ENCODE measurements around the gene LTO1. TPM values are rescaled to one million over a fixed set of nuclear protein-coding genes. Genes with fewer than 3 reads are reported as not detected.
"Not testable (repeated sequence)": the region's sequence is repeated elsewhere in the genome, so short reads cannot be mapped to it uniquely, and the experiment has no call there.

The LTO1 gene
- total RNA-seq, 4 donors from 2014 or later = 4.1 to 30.7 (median 17.4) TPM

DNA sequence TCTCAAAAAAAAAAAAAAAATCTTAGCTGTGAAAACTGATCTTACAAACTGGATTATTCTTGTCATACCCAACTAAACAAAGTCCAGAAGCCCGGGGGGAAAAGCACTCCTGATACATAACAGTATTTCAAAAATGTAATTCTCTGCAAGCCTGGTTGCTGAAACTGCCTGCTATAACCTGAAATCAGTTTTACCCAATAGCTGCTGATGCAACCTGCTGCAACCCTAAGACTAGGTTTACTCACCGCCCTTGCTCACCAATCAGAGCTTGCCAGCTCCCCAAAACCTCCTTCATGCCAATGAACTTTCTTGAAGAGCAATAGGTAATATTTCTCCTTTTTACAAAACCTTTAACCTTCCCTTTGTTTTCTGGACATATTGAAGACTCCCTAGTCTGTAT, 16.3 kb upstream of the LTO1 start:
- H3K4me3 ChIP-seq = no peak overlapping the region
- no peaks in the 10 kb centered on the region for H3K4me1 ChIP-seq
- intact Hi-C loops (cut with DNase I; ENCODE audit: low total_unique reads) = no loop called here
- no peaks in the 10 kb centered on the region for H3K9me3 ChIP-seq
- no peak for DNase-seq
- no peak overlapping the region for H3K27ac ChIP-seq
- H3K27me3 ChIP-seq = peaks cover 0 to 3% of the 10 kb centered on the region in 2 donors
- H3K36me3 ChIP-seq = no peaks in the 10 kb centered on the region
- TF ChIP-seq, protein P1, sequence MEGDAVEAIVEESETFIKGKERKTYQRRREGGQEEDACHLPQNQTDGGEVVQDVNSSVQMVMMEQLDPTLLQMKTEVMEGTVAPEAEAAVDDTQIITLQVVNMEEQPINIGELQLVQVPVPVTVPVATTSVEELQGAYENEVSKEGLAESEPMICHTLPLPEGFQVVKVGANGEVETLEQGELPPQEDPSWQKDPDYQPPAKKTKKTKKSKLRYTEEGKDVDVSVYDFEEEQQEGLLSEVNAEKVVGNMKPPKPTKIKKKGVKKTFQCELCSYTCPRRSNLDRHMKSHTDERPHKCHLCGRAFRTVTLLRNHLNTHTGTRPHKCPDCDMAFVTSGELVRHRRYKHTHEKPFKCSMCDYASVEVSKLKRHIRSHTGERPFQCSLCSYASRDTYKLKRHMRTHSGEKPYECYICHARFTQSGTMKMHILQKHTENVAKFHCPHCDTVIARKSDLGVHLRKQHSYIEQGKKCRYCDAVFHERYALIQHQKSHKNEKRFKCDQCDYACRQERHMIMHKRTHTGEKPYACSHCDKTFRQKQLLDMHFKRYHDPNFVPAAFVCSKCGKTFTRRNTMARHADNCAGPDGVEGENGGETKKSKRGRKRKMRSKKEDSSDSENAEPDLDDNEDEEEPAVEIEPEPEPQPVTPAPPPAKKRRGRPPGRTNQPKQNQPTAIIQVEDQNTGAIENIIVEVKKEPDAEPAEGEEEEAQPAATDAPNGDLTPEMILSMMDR (IDR thresholded peaks at IDR 0.05) = no peak
- no peak for TF ChIP-seq POLR2A (IDR thresholded peaks at IDR 0.05)

DNA sequence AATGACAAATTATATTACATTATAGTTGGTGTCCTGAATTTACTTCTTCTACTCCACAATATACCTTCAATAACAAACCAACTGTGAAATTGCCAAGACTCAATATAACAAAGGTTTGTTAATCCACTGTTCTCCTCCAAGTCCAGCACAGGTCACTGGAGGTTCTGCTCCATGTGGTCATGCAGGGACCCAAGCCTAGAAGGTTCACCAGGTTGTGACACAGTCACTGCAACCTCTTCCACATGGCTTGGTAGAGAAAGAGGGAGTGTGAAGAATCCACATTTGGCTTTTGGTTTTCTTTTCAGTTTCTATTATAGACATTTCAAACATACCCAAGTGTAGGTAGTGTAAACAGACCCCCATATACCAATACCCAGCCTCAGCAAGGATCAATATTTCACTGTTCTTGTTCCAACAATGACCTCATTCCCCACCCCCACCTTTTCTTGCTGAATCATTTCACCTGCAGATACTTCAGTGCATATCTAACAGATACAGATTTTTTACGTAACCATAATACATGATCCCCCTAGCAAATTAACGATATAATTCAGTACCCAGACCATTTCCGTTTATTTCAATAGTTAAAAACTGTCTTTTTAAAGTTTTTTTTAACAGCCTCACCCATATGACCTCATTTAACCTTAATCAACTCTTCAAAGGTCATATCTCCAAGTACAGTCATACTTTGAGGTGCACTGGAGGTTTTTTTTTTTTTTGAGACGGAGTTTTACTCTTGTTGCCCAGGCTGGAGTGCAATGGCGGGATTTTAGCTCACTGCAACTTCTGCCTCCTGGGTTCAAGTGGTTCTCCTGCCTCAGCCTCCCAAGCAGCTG, 14.5 kb upstream of the LTO1 start:
- Histone ChIP-seq H3K4me3 (no peak overlapping the region), H3K27me3 (peaks cover 0 to 3% of the 10 kb centered on the region in 2 donors), H3K4me1 (no peaks in the 10 kb centered on the region), H3K9me3 (no peaks in the 10 kb centered on the region), H3K36me3 (no peaks in the 10 kb centered on the region), H3K27ac (no peak overlapping the region)
- TF ChIP-seq POLR2A (IDR thresholded peaks at IDR 0.05) = no peak
- DNase-seq = no peak
- intact Hi-C loops (cut with DNase I; ENCODE audit: low total_unique reads) = no loop called here

DNA sequence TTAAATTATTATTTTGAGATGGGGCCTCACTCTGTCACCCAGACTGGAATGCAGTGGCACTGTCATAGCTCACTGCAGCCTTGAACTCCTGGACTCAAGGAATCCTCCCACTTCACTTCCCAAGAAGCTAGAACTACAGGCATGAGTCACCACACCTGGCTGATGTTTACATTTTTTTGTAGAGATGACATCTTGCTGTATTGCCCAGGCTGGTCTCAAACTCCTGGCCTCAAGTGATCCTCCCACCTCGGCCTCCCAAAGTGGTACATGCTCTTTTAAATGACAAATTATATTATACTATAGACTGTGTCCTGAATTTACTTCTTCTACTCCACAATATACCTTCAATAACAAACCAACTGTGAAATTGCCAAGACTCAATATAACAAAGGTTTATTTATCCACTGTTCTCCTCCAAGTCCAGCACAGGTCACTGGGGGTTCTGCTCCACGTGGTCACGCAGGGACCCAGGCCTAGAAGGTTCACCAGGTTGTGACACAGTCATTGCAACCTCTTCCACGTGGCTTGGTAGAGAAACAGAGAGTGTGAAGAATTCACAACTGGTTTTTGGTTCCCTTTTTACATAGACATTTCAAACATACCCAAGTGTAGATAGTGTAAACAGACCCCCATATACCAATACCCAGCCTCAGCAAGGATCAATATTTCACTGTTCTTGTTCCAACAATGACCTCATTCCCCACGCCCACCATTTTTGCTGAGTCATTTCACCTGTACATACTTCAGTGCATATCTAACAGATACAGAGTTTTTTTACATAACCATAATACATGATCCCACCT, 13.0 kb upstream of the LTO1 start:
- intact Hi-C loops (cut with DNase I; ENCODE audit: low total_unique reads); H3K9me3 ChIP-seq; H3K36me3 ChIP-seq; DNase-seq; H3K27me3 ChIP-seq; H3K27ac ChIP-seq; H3K4me1 ChIP-seq; H3K4me3 ChIP-seq: not testable (repeated sequence)

DNA sequence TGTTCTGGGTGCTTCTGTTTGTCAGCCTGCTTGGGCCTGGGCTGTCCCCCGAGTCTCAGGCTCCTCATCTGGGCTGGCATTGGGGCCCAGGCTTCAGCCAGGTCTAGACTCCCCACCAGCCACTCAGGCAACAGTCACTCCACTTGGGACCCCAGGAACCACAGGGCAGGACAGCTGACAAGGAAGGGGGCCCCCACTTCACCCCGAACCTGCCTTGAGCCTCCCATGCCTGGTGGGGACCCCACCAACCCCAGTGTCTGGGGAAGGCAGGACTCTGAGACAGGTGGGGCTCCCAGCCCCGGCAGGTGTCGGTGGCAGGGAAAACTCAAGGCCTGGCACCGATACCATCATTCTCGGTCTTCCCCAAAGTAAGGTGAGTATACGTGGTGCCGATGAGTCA, 11.7 kb upstream of the LTO1 start:
- Histone ChIP-seq H3K4me3 (no peak overlapping the region), H3K9me3 (no peaks in the 10 kb centered on the region), H3K27me3 (peaks cover 0 to 3% of the 10 kb centered on the region in 2 donors), H3K27ac (no peak overlapping the region), H3K36me3 (no peaks in the 10 kb centered on the region), H3K4me1 (no peaks in the 10 kb centered on the region)
- no peak for TF ChIP-seq POLR2A (IDR thresholded peaks at IDR 0.05)
- TF ChIP-seq, protein P1 (IDR thresholded peaks at IDR 0.05) = no peak
- intact Hi-C loops (cut with DNase I; ENCODE audit: low total_unique reads) = no loop called here
- DNase-seq = no peak

DNA sequence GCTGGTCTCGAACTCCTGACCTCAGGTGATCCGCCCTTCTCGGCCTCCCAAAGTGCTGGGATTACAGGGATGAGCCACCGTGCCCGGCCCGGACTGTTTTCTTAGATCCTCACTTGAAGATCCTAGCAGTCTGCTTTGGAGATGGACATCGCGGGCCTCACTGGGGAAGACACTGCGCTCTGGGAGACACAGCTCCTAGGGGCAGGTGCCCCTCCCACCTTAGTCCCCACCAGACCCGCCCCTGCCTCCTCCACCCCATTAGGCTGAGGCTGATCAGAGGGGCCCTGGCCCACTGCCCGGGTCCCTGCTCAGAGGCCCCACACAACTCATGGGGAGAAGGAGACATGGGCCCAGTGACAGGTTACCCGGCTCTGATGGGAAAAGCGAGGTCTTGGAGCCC, 11.3 kb upstream of the LTO1 start:
- intact Hi-C loops (cut with DNase I; ENCODE audit: low total_unique reads) = no loop called here
- DNase-seq = no peak

More for the DNA sequence above, 11.3 kb upstream of the LTO1 start:
- TF ChIP-seq, protein P1 (IDR thresholded peaks at IDR 0.05) = no peak
- TF ChIP-seq POLR2A (IDR thresholded peaks at IDR 0.05) = no peak
- Histone ChIP-seq H3K4me1 (no peaks in the 10 kb centered on the region), H3K27ac (no peak overlapping the region), H3K27me3 (peaks cover 0 to 3% of the 10 kb centered on the region in 2 donors), H3K36me3 (no peaks in the 10 kb centered on the region), H3K4me3 (no peak overlapping the region), H3K9me3 (no peaks in the 10 kb centered on the region)

Data from uterus (tissue), 4 donors.